ENCODE measurements around the gene TACR1. TPM values are rescaled to one million over a fixed set of nuclear protein-coding genes. Genes with fewer than 3 reads are reported as not detected.

Gene TACR1
- total and polyA plus RNA-seq, 2 of the 4 experiments (the other 2 are of a cell fraction), result under 0.01 to 0.09 TPM

GRCh38 chr2:75180476-75180875 is 18.8 kb downstream of the TACR1 start:
- no peaks in the 10 kb centered on the region for H4K20me1 ChIP-seq (ENCODE audit: insufficient read depth, low read length)
- CTCF ChIA-PET, result no interaction called here
- no peak overlapping the region for H4K5ac ChIP-seq (ENCODE audit: low read depth, low read length)
- no peak overlapping the region for H2BK120ac ChIP-seq (ENCODE audit: low read depth, low read length)
- no peak overlapping the region for H3K23ac ChIP-seq (ENCODE audit: low read depth, low read length)
- H3K9me1 ChIP-seq (ENCODE audit: insufficient read depth, low read length), result no peaks in the 10 kb centered on the region
- H3K79me1 ChIP-seq (ENCODE audit: low read depth in 1 of 2, low read length in 2 of 2), result no peaks in the 10 kb centered on the region
- H2BK15ac ChIP-seq (ENCODE audit: low read depth, low read length), result no peak overlapping the region
- H3K4me3 ChIP-seq (ENCODE audit: insufficient read depth, low read depth, low read length), result no peak overlapping the region
- no peak overlapping the region for H2AK9ac ChIP-seq (replicated peaks; ENCODE audit: low read depth, low read length, poor library complexity)
- H3K14ac ChIP-seq (replicated peaks; ENCODE audit: low read depth, low read length), result no peak overlapping the region
- no peaks in the 10 kb centered on the region for H3K36me3 ChIP-seq (ENCODE audit: control insufficient read depth, insufficient read depth, low read length)
- H3K9ac ChIP-seq (ENCODE audit: low read depth, low read length), result no peak overlapping the region
- no TSS peak for BruUV-seq (replicated peaks)
- ATAC-seq (ENCODE audit: low read depth) (no peak), DNase-seq (no peak)
- H4K8ac ChIP-seq (ENCODE audit: low read depth in 2 of 2, low read length in 2 of 2), result no peak overlapping the region
- H3K9me3 ChIP-seq (ENCODE audit: control insufficient read depth, insufficient read depth, low read length), result no peaks in the 10 kb centered on the region
- in situ Hi-C loops (cut with MboI; ENCODE audit: low sequenced_read_pairs) (no loop called here), dilution Hi-C loops (cut with HindIII; ENCODE audit: low sequenced_read_pairs, unreplicated experiment) (no loop called here), intact Hi-C loops (cut with micrococcal nuclease) (no loop called here)
- H2AFZ ChIP-seq (replicated peaks; ENCODE audit: low read length, poor library complexity), result no peak overlapping the region
- H3K4me1 ChIP-seq (ENCODE audit: control insufficient read depth, insufficient read depth, low read length), result no peaks in the 10 kb centered on the region
- H3K4me2 ChIP-seq (ENCODE audit: low read depth, low read length), result no peak overlapping the region
- no peak overlapping the region for H2BK5ac ChIP-seq (ENCODE audit: low read depth, low read length, poor library complexity, severe bottlenecking)
- no peak overlapping the region for H2BK20ac ChIP-seq (ENCODE audit: low read depth, low read length)
- no peak overlapping the region for H3K4ac ChIP-seq (ENCODE audit: low read depth, low read length)
- no peak for TF ChIP-seq MAFK (IDR thresholded peaks at IDR 0.05; ENCODE audit: low read depth, low read length)
- no peak for TF ChIP-seq CTCF (conservative IDR thresholded peaks at IDR 0.05; ENCODE audit: low read depth, low read length)
- TF ChIP-seq CEBPB (IDR thresholded peaks at IDR 0.05; ENCODE audit: low read depth, low read length), result no peak
- TF ChIP-seq CHD1 (IDR thresholded peaks at IDR 0.05; ENCODE audit: low read depth, low read length), result no peak
- TF ChIP-seq POLR2A (IDR thresholded peaks at IDR 0.05; ENCODE audit: low read depth, low read length), result no peak
- TF ChIP-seq RAD21 (IDR thresholded peaks at IDR 0.05; ENCODE audit: low read length), result no peak
- H3K56ac ChIP-seq (ENCODE audit: extremely low read depth, insufficient read depth, low read length), result no peak overlapping the region
- no peak overlapping the region for H2AK5ac ChIP-seq (ENCODE audit: low read depth, low read length)
- H3K27me3 ChIP-seq (ENCODE audit: control insufficient read depth, insufficient read depth, low read length), result no peaks in the 10 kb centered on the region
- no peak overlapping the region for H4K91ac ChIP-seq (ENCODE audit: insufficient read depth, low read depth, low read length)
- POLR2A ChIA-PET (ENCODE audit: unreplicated experiment), result no interaction called here
- H3K18ac ChIP-seq (ENCODE audit: low read depth, low read length), result no peak overlapping the region
- no peak overlapping the region for H3K27ac ChIP-seq (ENCODE audit: insufficient read depth, low read length)
